ENCODE measurements around the gene NDUFV2. TPM values are rescaled to one million over a fixed set of nuclear protein-coding genes. Genes with fewer than 3 reads are reported as not detected.

Gene NDUFV2
- total and polyA plus RNA-seq, 12 donors, result 362 to 1,061 (median 482) TPM

DNA sequence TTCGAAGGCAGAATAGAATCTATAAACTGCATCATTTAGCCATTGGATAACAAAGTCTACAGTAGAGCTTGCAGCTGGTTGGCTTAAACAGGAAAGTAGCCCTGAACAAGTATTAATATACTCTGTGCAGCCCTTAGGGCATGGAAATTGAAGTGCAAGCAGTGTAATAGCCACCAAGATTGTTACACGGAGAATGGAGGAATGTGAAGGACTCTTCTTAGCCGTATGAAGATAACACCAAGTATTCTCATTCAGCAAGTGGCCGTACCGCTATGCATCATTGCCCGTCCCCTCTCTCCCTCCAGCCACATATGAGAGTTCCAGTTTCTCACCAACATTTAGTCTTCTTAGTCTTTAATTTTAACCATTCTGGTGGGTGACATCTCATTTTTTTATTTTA lies 74.5 kb downstream of the NDUFV2 start:
- Histone ChIP-seq H3K4me1 (peaks cover 2 to 79% (median 49%) of the 10 kb centered on the region in 9 donors), H3K4me3 (no peak overlapping the region), H3K36me3 (peaks cover 0 to 3% (median 0%) of the 10 kb centered on the region in 9 donors), H3K9me3 (no peaks in the 10 kb centered on the region), H3K27ac (peak overlapping the region in 3 of 10 donors; percentile 1 to 28 (median 11)), H3K27me3 (no peaks in the 10 kb centered on the region)
- WGBS, 2 donors, result 63 to 68% methylated on average over 6 of the region's 6 CpGs
- intact Hi-C loops (cut with DNase I), result no loop called here
- TF ChIP-seq, protein P1, sequence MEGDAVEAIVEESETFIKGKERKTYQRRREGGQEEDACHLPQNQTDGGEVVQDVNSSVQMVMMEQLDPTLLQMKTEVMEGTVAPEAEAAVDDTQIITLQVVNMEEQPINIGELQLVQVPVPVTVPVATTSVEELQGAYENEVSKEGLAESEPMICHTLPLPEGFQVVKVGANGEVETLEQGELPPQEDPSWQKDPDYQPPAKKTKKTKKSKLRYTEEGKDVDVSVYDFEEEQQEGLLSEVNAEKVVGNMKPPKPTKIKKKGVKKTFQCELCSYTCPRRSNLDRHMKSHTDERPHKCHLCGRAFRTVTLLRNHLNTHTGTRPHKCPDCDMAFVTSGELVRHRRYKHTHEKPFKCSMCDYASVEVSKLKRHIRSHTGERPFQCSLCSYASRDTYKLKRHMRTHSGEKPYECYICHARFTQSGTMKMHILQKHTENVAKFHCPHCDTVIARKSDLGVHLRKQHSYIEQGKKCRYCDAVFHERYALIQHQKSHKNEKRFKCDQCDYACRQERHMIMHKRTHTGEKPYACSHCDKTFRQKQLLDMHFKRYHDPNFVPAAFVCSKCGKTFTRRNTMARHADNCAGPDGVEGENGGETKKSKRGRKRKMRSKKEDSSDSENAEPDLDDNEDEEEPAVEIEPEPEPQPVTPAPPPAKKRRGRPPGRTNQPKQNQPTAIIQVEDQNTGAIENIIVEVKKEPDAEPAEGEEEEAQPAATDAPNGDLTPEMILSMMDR (IDR thresholded peaks at IDR 0.05), result no peak
- ATAC-seq (peak in 5 of 8 donors; percentile 20 to 39 (median 31)), DNase-seq (no peak)

DNA sequence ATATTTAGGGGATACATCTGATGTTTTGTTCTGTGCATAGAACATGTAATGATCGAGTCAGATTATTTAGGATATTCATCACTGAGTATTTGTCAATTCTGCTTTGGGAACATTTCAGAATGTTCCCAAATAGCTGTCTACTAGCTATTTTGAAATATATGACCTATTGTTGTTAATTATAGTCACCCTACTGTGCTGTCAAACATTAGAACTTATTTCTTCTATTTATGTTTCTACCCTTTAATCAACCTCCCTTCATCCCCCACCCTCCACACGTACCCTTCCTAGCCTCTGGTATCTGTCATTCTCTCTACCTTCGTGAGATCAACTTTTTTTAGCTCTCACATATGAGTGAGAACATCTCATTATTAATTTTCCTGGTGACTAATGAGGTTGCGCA lies 75.0 kb downstream of the NDUFV2 start:
- intact Hi-C loops (cut with DNase I), result no loop called here
- Histone ChIP-seq H3K9me3 (no peaks in the 10 kb centered on the region), H3K4me3 (no peak overlapping the region), H3K4me1 (peaks cover 2 to 76% (median 44%) of the 10 kb centered on the region in 9 donors), H3K27me3 (no peaks in the 10 kb centered on the region), H3K36me3 (peaks cover 0 to 7% (median 0%) of the 10 kb centered on the region in 9 donors), H3K27ac (peak overlapping the region in 3 of 10 donors; percentile 1 to 28 (median 11))
- ATAC-seq (peak in 5 of 8 donors; percentile 38 to 74 (median 53)), DNase-seq (no peak)
- TF ChIP-seq, protein P1 (IDR thresholded peaks at IDR 0.05), result no peak
- WGBS, 2 donors, result 66 to 67% methylated on average over 4 of the region's 4 CpGs

DNA sequence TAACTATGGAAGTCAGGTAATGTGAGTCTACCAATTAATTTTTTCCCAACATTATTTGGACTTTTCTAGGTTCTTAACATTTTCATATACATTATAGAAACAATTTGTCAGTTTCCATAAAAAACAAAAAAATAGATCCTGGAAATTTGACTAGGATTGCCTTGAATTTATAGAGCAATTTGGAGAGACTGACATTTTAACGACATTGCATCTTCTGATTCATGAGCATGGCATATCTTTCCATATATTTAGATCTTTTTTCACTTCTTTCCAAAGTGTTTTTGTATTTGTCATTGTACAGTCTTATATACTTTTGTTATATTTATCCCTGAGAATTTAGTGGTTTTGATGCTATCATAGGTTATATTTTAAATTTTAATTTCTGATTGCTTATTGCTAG lies 76.1 kb downstream of the NDUFV2 start:
- no peak overlapping the region for H3K4me3 ChIP-seq
- WGBS, 2 donors, result 91 to 98% methylated on average over 1 of the region's 1 CpG
- H3K36me3 ChIP-seq, result peaks cover 0 to 17% (median 0%) of the 10 kb centered on the region in 9 donors
- no peak overlapping the region for H3K27ac ChIP-seq
- H3K9me3 ChIP-seq, result peaks cover 0 to 3% (median 0%) of the 10 kb centered on the region in 11 donors
- intact Hi-C loops (cut with DNase I), result no loop called here
- H3K27me3 ChIP-seq, result no peaks in the 10 kb centered on the region
- DNase-seq (no peak), ATAC-seq (no peak)
- TF ChIP-seq, protein P1 (IDR thresholded peaks at IDR 0.05), result no peak
- H3K4me1 ChIP-seq, result peaks cover 2 to 65% (median 34%) of the 10 kb centered on the region in 9 donors

DNA sequence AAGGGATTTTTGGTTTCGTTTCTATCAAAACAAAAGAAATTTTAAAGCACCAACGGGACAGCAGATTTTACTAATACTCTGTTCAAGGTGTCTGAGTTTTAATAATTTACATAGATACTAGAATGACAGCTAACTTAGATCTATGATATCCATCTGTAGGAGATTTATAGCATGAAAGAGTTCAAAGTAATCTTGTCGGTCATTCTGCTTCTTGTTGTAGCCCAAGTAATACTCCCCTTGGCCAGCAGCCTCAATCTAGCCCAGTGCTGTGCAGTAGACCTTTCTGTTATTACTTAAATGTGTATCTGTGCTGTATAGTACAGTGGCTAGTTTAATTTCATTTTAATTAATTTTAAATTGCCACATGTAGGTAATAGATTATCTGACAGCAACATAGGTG lies 78.8 kb downstream of the NDUFV2 start:
- peaks cover 0 to 3% (median 0%) of the 10 kb centered on the region in 11 donors for H3K9me3 ChIP-seq
- ATAC-seq, result no peak
- H3K36me3 ChIP-seq, result peaks cover 0 to 28% (median under 1%) of the 10 kb centered on the region in 9 donors
- no peak overlapping the region for H3K27ac ChIP-seq
- WGBS, 2 donors, result 89 to 90% methylated on average over 3 of the region's 3 CpGs
- H3K4me3 ChIP-seq, result no peak overlapping the region
- TF ChIP-seq, protein P1 (IDR thresholded peaks at IDR 0.05), result no peak
- no peak for DNase-seq
- peaks cover 0 to 62% (median 34%) of the 10 kb centered on the region in 9 donors for H3K4me1 ChIP-seq
- H3K27me3 ChIP-seq, result no peaks in the 10 kb centered on the region
- intact Hi-C loops (cut with DNase I), result no loop called here
